ENCODE results near the gene EPB41L4A.

EPB41L4A gene

GRCh38 chr5:112165897-112166737 is 253.0 kb downstream of the EPB41L4A start:
- TF ChIP-seq, protein P1, sequence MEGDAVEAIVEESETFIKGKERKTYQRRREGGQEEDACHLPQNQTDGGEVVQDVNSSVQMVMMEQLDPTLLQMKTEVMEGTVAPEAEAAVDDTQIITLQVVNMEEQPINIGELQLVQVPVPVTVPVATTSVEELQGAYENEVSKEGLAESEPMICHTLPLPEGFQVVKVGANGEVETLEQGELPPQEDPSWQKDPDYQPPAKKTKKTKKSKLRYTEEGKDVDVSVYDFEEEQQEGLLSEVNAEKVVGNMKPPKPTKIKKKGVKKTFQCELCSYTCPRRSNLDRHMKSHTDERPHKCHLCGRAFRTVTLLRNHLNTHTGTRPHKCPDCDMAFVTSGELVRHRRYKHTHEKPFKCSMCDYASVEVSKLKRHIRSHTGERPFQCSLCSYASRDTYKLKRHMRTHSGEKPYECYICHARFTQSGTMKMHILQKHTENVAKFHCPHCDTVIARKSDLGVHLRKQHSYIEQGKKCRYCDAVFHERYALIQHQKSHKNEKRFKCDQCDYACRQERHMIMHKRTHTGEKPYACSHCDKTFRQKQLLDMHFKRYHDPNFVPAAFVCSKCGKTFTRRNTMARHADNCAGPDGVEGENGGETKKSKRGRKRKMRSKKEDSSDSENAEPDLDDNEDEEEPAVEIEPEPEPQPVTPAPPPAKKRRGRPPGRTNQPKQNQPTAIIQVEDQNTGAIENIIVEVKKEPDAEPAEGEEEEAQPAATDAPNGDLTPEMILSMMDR (IDR thresholded peaks at IDR 0.05; ENCODE audit: low read depth, low read length): no peak
- Histone ChIP-seq H3K27ac (no peak overlapping the region), H3K4me3 (ENCODE audit: low read depth, low read length) (no peak overlapping the region), H3K9me3 (ENCODE audit: severe bottlenecking) (no peaks in the 10 kb centered on the region), H3K27me3 (ENCODE audit: insufficient read depth, low read depth, severe bottlenecking) (no peaks in the 10 kb centered on the region), H3K36me3 (peaks cover 58% of the 10 kb centered on the region)
- no peak for DNase-seq

- Histone ChIP-seq H3K36me3 (peaks cover 62% of the 10 kb centered on the region), H3K27ac (no peak overlapping the region), H3K9me3 (ENCODE audit: severe bottlenecking) (no peaks in the 10 kb centered on the region), H3K4me3 (ENCODE audit: low read depth, low read length) (no peak overlapping the region), H3K27me3 (ENCODE audit: insufficient read depth, low read depth, severe bottlenecking) (no peaks in the 10 kb centered on the region)
- DNase-seq: no peak
- TF ChIP-seq, protein P1 (IDR thresholded peaks at IDR 0.05; ENCODE audit: low read depth, low read length): no peak
These were observed 253.7 kb downstream of the EPB41L4A start for GRCh38 chr5:112165399-112165798.

DNA sequence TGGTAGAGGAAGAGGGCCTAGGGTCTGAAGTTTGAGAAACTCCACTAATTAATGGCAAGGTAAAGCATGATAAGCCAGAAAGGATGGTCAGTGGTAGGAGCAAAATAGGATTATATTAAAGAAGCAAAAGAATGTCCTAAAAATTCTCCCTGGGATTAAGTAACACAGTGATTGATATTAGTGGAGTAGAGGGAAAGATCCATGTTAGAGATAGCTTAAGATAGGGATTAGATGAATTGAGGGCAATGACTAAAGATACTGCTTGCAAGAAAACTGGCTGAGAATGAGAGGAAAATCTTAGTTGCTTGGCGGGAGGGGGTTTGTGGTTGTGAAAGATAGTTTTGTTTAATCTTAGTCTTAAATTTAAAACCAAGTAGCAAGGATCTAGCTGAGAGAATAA is 255.6 kb downstream of the EPB41L4A start:
- TF ChIP-seq, protein P1 (IDR thresholded peaks at IDR 0.05; ENCODE audit: low read depth, low read length): no peak
- Histone ChIP-seq H3K9me3 (ENCODE audit: severe bottlenecking) (no peaks in the 10 kb centered on the region), H3K4me3 (ENCODE audit: low read depth, low read length) (no peak overlapping the region), H3K27ac (no peak overlapping the region), H3K27me3 (ENCODE audit: insufficient read depth, low read depth, severe bottlenecking) (no peaks in the 10 kb centered on the region), H3K36me3 (peaks cover 62% of the 10 kb centered on the region)
- DNase-seq: no peak

GRCh38 chr5:112161392-112161748 is 257.7 kb downstream of the EPB41L4A start:
- Histone ChIP-seq H3K36me3 (peaks cover 56% of the 10 kb centered on the region), H3K27ac (peak overlapping the region; percentile 88), H3K9me3 (ENCODE audit: severe bottlenecking) (peaks cover 6% of the 10 kb centered on the region), H3K27me3 (ENCODE audit: insufficient read depth, low read depth, severe bottlenecking) (no peaks in the 10 kb centered on the region), H3K4me3 (ENCODE audit: low read depth, low read length) (peak overlapping the region; percentile 95)
- no peak for DNase-seq
- TF ChIP-seq, protein P1 (IDR thresholded peaks at IDR 0.05; ENCODE audit: low read depth, low read length): no peak

DNA sequence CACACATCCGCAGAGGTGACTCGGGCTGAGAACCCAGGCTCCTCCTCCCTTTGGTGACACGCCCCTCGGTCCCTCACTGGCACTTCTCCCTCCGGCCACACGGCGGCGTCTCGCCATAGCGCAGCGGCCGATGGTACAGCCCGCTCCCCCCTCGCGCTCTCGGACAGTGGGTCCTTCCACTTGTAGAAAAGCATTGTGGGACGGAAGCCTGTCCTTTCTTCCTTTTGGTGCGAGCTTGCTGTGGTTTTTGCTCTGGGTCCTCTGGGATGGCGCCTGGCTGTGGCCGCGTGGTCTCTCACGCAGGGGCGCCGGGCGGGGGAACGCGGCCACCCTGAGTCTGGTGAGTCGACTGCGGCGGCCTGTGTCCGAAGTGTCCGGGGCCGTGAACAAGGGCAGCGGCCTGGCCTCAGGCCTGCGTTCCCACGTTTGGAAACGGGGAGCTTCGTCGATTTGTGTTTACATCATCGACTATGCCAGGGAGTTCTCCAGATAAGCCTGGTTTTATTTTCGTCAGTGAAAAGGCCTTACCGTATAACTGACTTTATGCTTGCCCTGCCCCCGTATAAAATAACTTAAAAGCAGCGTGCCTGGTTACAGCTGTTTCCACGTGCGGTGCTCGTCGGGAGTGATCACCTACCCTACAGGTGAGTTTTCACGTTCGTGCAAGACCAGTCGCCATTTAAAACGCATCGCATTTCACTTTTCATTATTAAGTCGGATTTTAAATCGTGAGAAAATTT is 258.3 kb downstream of the EPB41L4A start:
- no peaks in the 10 kb centered on the region for H3K27me3 ChIP-seq (ENCODE audit: insufficient read depth, low read depth, severe bottlenecking)
- peaks cover 50% of the 10 kb centered on the region for H3K36me3 ChIP-seq
- peak; percentile 87 for DNase-seq
- H3K27ac ChIP-seq: peak overlapping the region; percentile 88
- TF ChIP-seq, protein P1 (IDR thresholded peaks at IDR 0.05; ENCODE audit: low read depth, low read length): peak; percentile 99
- peak overlapping the region; percentile 95 for H3K4me3 ChIP-seq (ENCODE audit: low read depth, low read length)
- H3K9me3 ChIP-seq (ENCODE audit: severe bottlenecking): peaks cover 6% of the 10 kb centered on the region

Data from WERI-Rb-1 (cell line).